ENCODE measurements around the gene SPPL3. TPM values are rescaled to one million over a fixed set of nuclear protein-coding genes. Genes with fewer than 3 reads are reported as not detected.

SPPL3 gene
- total and polyA plus RNA-seq, 4 donors, result 7.4 to 12.6 (median 8.7) TPM

DNA sequence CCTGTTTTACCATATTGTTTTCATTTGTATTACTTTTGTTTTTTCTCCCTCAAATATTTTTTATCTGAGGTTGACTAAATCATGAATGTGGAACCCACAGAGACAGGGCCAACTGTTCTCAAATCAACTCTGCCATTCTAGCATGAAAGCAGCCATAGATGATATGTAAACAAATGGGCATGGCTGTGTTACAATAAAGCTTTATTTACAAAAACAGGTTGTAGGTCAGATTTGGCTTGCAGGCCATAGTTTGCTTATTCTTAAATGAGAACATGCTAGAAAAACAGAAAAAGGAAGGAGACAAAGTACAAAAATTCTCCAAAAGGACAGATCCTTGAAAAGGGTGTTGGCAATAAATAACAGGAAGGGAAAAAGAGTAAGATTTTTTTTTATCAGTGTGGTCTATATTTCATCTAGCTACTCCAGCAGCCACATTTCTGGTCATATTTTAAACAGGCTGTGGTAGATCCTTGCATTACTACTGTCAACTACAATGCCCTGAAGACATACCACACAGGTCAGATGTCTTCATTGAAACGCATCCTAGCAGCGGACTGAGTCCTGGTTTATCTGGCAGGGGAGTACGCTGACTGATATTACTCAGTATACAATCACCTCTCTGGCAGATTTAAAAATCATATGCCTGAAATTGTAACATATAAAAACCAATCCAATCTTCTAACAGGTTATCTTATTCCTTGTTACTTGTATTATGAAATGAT, 42.9 kb downstream of the SPPL3 start:
- DNase-seq (ENCODE audit: low spot score), result no peak
- Histone ChIP-seq H3K27ac (ENCODE audit: low read depth in 1 of 2, low read length in 2 of 2) (no peak overlapping the region), H3K36me3 (ENCODE audit: control insufficient read depth in 4 of 4, insufficient read depth in 3 of 4, low read depth in 1 of 4, low read length in 3 of 4) (no peaks in the 10 kb centered on the region), H3K9ac (ENCODE audit: low read depth in 1 of 2, low read length in 2 of 2) (no peak overlapping the region), H3K4me3 (ENCODE audit: low read depth in 1 of 3, low read length in 3 of 3) (no peak overlapping the region), H3K9me3 (ENCODE audit: control insufficient read depth in 4 of 4, low read length in 3 of 4) (no peaks in the 10 kb centered on the region), H3K27me3 (ENCODE audit: control insufficient read depth in 4 of 4, insufficient read depth in 4 of 4, low read length in 3 of 4) (no peaks in the 10 kb centered on the region), H3K4me1 (ENCODE audit: control insufficient read depth in 4 of 4, insufficient read depth in 4 of 4, low read length in 3 of 4) (peaks cover 0 to 2% (median under 1%) of the 10 kb centered on the region in 4 donors)
- WGBS, result 98% methylated on average over 3 of the region's 3 CpGs
- TF ChIP-seq, protein P1, sequence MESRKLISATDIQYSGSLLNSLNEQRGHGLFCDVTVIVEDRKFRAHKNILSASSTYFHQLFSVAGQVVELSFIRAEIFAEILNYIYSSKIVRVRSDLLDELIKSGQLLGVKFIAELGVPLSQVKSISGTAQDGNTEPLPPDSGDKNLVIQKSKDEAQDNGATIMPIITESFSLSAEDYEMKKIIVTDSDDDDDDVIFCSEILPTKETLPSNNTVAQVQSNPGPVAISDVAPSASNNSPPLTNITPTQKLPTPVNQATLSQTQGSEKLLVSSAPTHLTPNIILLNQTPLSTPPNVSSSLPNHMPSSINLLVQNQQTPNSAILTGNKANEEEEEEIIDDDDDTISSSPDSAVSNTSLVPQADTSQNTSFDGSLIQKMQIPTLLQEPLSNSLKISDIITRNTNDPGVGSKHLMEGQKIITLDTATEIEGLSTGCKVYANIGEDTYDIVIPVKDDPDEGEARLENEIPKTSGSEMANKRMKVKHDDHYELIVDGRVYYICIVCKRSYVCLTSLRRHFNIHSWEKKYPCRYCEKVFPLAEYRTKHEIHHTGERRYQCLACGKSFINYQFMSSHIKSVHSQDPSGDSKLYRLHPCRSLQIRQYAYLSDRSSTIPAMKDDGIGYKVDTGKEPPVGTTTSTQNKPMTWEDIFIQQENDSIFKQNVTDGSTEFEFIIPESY (IDR thresholded peaks at IDR 0.05), result no peak
- no peak for TF ChIP-seq HNF4G (IDR thresholded peaks at IDR 0.05)
- TF ChIP-seq, protein P2, sequence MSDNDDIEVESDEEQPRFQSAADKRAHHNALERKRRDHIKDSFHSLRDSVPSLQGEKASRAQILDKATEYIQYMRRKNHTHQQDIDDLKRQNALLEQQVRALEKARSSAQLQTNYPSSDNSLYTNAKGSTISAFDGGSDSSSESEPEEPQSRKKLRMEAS (IDR thresholded peaks at IDR 0.05), result no peak
- no peak for TF ChIP-seq RXRA (IDR thresholded peaks at IDR 0.05)
- no peak for TF ChIP-seq EGR1 (IDR thresholded peaks at IDR 0.05; ENCODE audit: low read depth in 2 of 2)
- TF ChIP-seq, protein P3, sequence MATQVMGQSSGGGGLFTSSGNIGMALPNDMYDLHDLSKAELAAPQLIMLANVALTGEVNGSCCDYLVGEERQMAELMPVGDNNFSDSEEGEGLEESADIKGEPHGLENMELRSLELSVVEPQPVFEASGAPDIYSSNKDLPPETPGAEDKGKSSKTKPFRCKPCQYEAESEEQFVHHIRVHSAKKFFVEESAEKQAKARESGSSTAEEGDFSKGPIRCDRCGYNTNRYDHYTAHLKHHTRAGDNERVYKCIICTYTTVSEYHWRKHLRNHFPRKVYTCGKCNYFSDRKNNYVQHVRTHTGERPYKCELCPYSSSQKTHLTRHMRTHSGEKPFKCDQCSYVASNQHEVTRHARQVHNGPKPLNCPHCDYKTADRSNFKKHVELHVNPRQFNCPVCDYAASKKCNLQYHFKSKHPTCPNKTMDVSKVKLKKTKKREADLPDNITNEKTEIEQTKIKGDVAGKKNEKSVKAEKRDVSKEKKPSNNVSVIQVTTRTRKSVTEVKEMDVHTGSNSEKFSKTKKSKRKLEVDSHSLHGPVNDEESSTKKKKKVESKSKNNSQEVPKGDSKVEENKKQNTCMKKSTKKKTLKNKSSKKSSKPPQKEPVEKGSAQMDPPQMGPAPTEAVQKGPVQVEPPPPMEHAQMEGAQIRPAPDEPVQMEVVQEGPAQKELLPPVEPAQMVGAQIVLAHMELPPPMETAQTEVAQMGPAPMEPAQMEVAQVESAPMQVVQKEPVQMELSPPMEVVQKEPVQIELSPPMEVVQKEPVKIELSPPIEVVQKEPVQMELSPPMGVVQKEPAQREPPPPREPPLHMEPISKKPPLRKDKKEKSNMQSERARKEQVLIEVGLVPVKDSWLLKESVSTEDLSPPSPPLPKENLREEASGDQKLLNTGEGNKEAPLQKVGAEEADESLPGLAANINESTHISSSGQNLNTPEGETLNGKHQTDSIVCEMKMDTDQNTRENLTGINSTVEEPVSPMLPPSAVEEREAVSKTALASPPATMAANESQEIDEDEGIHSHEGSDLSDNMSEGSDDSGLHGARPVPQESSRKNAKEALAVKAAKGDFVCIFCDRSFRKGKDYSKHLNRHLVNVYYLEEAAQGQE (IDR thresholded peaks at IDR 0.05), result no peak
- TF ChIP-seq RAD21 (IDR thresholded peaks at IDR 0.05), result no peak
- no peak for TF ChIP-seq NR2F2 (IDR thresholded peaks at IDR 0.05)

DNA sequence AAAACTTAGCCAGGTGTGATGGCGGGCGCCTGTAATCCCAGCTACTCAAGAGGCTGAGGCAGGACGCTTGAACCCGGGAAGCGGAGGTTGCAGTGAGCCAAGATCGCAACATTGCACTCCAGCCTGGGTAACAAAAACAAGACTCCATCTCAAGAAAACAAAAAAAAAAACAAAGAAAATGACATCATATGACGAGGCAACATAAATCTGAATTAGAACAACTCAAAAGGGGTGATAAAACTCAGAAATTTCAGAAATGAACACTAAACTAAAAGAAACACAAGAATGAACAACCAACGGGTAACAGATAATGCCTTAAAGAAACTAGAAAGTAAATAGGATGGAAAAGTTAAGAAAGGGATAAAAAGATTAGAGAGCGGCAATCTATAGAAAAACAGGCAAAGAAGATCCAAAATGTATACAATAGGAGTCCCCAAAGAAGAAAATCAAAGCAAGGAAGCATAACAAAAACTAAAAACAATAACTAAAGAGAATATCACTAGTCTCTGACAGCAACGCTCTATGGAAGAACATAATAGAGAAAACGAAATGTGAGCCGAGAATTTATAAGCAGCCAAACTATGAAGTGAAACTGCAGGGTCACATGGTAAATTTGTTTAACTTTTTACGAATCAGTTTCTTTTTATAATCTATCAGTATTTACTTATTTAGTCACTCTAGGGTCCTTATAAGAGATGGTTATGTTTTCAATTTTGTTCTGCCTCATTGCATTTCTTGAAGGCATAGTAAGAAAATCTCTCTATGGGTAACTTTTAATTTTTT, 45.7 kb downstream of the SPPL3 start:
- Histone ChIP-seq H3K36me3 (ENCODE audit: control insufficient read depth in 4 of 4, insufficient read depth in 3 of 4, low read depth in 1 of 4, low read length in 3 of 4) (no peaks in the 10 kb centered on the region), H3K27me3 (ENCODE audit: control insufficient read depth in 4 of 4, insufficient read depth in 4 of 4, low read length in 3 of 4) (no peaks in the 10 kb centered on the region), H3K4me3 (ENCODE audit: low read depth in 1 of 3, low read length in 3 of 3) (no peak overlapping the region), H3K9ac (ENCODE audit: low read depth in 1 of 2, low read length in 2 of 2) (no peak overlapping the region), H3K4me1 (ENCODE audit: control insufficient read depth in 4 of 4, insufficient read depth in 4 of 4, low read length in 3 of 4) (peaks cover 0 to 2% (median 0%) of the 10 kb centered on the region in 4 donors), H3K27ac (ENCODE audit: low read depth in 1 of 2, low read length in 2 of 2) (no peak overlapping the region), H3K9me3 (ENCODE audit: control insufficient read depth in 4 of 4, low read length in 3 of 4) (no peaks in the 10 kb centered on the region)
- WGBS, result 95% methylated on average over 13 of the region's 13 CpGs
- no peak for DNase-seq (ENCODE audit: low spot score)
- no peak for TF ChIP-seq ATF3 (IDR thresholded peaks at IDR 0.05)
- TF ChIP-seq RAD21 (IDR thresholded peaks at IDR 0.05), result no peak
- TF ChIP-seq EGR1 (IDR thresholded peaks at IDR 0.05; ENCODE audit: low read depth in 2 of 2), result no peak
- no peak for TF ChIP-seq GABPA (IDR thresholded peaks at IDR 0.05 in 1 of 2, conservative IDR thresholded peaks at IDR 0.05 in 1 of 2)
- TF ChIP-seq, protein P3 (IDR thresholded peaks at IDR 0.05), result no peak
- TF ChIP-seq, protein P4, sequence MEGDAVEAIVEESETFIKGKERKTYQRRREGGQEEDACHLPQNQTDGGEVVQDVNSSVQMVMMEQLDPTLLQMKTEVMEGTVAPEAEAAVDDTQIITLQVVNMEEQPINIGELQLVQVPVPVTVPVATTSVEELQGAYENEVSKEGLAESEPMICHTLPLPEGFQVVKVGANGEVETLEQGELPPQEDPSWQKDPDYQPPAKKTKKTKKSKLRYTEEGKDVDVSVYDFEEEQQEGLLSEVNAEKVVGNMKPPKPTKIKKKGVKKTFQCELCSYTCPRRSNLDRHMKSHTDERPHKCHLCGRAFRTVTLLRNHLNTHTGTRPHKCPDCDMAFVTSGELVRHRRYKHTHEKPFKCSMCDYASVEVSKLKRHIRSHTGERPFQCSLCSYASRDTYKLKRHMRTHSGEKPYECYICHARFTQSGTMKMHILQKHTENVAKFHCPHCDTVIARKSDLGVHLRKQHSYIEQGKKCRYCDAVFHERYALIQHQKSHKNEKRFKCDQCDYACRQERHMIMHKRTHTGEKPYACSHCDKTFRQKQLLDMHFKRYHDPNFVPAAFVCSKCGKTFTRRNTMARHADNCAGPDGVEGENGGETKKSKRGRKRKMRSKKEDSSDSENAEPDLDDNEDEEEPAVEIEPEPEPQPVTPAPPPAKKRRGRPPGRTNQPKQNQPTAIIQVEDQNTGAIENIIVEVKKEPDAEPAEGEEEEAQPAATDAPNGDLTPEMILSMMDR (IDR thresholded peaks at IDR 0.05; ENCODE audit: low read depth, low read length, missing input control), result no peak

All from liver (tissue), 9 donors.